ENCODE measurements around the gene ZNF280D. TPM values are rescaled to one million over a fixed set of nuclear protein-coding genes. Genes with fewer than 3 reads are reported as not detected.
"Not testable (repeated sequence)": the region's sequence is repeated elsewhere in the genome, so short reads cannot be mapped to it uniquely, and the experiment has no call there.

Gene ZNF280D, protein sequence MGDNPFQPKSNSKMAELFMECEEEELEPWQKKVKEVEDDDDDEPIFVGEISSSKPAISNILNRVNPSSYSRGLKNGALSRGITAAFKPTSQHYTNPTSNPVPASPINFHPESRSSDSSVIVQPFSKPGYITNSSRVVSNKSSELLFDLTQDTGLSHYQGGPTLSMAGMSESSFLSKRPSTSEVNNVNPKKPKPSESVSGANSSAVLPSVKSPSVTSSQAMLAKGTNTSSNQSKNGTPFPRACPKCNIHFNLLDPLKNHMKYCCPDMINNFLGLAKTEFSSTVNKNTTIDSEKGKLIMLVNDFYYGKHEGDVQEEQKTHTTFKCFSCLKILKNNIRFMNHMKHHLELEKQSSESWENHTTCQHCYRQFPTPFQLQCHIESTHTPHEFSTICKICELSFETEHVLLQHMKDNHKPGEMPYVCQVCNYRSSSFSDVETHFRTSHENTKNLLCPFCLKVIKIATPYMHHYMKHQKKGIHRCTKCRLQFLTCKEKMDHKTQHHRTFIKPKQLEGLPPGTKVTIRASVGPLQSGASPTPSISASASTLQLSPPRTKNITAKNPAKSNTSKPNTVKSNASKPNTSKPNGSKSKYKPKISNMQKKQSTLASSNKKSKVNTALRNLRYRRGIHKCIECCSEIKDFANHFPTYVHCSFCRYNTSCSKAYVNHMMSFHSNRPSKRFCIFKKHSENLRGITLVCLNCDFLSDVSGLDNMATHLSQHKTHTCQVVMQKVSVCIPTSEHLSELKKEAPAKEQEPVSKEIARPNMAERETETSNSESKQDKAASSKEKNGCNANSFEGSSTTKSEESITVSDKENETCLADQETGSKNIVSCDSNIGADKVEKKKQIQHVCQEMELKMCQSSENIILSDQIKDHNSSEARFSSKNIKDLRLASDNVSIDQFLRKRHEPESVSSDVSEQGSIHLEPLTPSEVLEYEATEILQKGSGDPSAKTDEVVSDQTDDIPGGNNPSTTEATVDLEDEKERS
- polyA plus RNA-seq = 10 to 100 TPM in 1 of 3 donors, 1 to 10 TPM in 2; 7.9 to 10.6 (median 8.1) TPM

DNA sequence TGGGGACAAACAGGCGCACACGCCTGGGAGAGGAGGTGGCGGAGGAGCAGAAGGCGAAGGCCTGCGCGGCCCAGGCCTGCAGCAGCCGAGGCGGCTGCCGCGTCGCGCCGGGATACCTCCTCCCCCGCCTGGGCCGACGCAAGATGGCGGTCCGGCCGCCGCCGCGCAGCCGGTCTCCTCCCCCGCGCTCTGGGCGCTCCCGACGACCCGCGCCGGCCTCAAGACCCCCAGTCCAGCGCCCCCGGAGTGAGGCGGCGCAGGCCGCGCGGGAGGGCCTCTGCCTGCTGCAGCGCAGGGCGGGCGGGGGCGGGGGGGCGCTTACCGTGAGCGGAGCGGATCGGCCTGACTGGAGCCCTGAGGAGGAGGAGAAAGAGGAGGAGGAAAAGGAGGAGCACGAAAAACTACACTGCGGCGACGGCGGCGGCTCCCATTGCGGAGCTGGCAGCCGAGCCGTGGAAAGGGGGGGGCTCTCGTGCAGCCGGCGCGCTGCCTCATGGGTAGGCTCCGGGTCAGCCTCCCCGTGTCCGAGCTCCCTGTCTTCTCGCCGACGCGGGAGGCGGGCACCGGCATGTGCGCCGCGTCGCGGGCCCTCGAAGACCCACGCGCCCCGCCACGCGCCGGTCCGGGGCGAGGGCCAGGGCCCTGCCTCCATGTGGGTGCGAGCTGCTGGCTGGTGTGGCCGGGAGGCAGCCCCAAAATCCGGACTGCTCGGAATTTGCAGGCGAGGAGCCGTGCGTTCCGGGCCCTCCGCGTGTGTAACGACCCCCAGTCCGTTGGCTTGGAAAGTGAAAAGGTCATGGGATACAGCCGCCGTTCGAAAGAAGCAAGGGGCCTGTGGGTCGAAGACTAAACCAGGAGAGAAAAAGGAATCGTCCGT, at the start of gene ZNF280D:
ZNF280D (minus strand) TSS at position 374 of the 877 bp plus-strand sequence. CDS start 26,400 bp downstream, outside the sequence.
- H3K4me1 Mint-ChIP-seq = peaks cover 33 to 41% of the 10 kb centered on the region in 2 donors
- peaks cover 0 to under 1% (median 0%) of the 10 kb centered on the region in 3 donors for H3K36me3 Mint-ChIP-seq
- H3K9me3 Mint-ChIP-seq = no peaks in the 10 kb centered on the region
- H3K4me3 Mint-ChIP-seq = peak within 1 kb of the TSS; percentile 92 to 95 (median 95)
- peak within 1 kb of the TSS; percentile 86 to 96 (median 94) for H3K27ac Mint-ChIP-seq
- H3K27me3 Mint-ChIP-seq (ENCODE audit: low read depth in 3 of 3) = peaks cover 0 to 4% (median 2%) of the 10 kb centered on the region in 3 donors
- DNase-seq = peak; percentile 80 to 82 (median 81)

DNA sequence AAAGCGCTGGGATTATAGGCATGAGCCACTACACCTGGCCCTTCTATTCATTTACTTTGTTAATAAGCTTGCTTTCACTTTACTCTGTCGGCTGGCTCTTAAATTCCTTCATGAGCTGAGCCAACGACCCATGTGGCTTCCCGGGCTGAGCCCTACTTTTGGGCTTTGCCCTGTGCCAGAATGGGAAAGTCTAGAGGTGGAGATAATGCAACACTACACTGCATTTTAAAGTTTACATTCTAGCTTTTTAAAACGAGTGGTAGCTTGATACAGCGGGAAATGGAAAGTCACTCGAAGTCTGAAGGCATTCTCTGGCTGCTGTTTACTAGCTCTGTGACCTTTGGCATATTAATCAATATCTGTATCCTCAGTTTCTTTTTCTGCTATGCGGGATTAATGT, 49.0 kb upstream of the ZNF280D start:
- peaks cover 0 to 4% (median 0%) of the 10 kb centered on the region in 3 donors for H3K36me3 Mint-ChIP-seq
- peaks cover 0 to 10% (median 2%) of the 10 kb centered on the region in 3 donors for H3K27me3 Mint-ChIP-seq (ENCODE audit: low read depth in 3 of 3)
- no peak for DNase-seq
- peaks cover 0 to 1% (median 0%) of the 10 kb centered on the region in 6 donors for H3K9me3 Mint-ChIP-seq
- no peak overlapping the region for H3K27ac Mint-ChIP-seq
- H3K4me3 Mint-ChIP-seq = no peak overlapping the region
- H3K4me1 Mint-ChIP-seq = peaks cover 14 to 18% of the 10 kb centered on the region in 2 donors

DNA sequence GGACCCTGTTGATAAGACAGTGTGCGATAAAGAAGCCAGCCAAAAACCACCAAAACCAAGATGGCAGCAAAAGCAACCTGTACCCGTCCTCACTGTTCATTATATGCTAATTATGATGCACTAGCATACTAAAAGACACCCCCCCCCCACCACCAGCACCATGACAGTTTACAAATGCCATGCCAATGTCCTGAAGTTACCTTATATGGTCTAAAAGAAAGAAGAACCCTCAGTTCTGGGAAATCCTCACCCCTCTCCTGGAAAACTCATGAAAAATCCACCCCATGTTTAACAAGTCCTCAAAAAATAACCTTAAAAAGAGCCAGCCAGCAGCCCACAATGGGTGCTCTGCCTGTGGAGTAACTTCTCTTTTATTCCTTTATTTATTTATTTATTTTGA, 48.4 kb upstream of the ZNF280D start:
- Mint-ChIP-seq H3K4me3 (no peak overlapping the region), H3K9me3 (peaks cover 0 to 3% (median 0%) of the 10 kb centered on the region in 6 donors), H3K27me3 (ENCODE audit: low read depth in 3 of 3) (peaks cover 0 to 10% (median 2%) of the 10 kb centered on the region in 3 donors), H3K36me3 (peaks cover 0 to 4% (median 0%) of the 10 kb centered on the region in 3 donors), H3K4me1 (peaks cover 14 to 18% of the 10 kb centered on the region in 2 donors), H3K27ac (no peak overlapping the region)
- DNase-seq = no peak

DNA sequence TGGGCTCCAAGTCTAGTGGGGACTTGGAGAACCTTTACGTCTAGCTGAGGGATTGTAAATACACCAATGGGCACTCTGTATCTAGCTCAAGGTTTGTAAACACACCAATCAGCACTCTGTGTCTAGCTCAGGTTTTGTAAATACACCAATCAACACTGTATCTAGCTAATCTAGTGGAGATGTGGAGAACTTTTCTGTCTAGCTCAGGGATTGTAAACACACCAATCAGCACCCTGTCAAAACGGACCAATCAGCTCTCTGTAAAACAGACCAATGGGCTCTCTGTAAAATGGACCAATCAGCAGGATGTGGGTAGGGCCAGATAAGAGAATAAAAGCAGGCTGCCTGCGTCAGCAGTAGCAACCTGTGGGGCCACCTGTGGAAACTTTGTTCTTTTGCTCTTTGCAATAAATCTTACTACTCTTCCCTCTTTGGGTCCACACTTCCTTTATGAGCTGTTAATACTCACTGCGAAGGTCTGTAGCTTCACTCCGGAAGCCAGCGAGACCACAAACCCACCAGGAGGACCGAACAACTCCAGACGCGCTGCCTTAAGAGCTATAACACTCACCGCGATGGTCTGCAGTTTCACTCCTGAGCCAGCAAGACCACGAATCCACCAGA, 46.9 kb upstream of the ZNF280D start:
- Mint-ChIP-seq H3K27ac (peak overlapping the region in 5 of 6 donors; percentile 2 to 81 (median 61)), H3K27me3 (ENCODE audit: low read depth in 3 of 3) (peaks cover 0 to 10% (median 2%) of the 10 kb centered on the region in 3 donors), H3K4me1 (peaks cover 14 to 18% of the 10 kb centered on the region in 2 donors), H3K4me3 (peak overlapping the region; percentile 52 to 83 (median 62))
- H3K9me3 Mint-ChIP-seq, H3K36me3 Mint-ChIP-seq: not testable (repeated sequence)
- peak; percentile 28 to 44 (median 30) for DNase-seq

DNA sequence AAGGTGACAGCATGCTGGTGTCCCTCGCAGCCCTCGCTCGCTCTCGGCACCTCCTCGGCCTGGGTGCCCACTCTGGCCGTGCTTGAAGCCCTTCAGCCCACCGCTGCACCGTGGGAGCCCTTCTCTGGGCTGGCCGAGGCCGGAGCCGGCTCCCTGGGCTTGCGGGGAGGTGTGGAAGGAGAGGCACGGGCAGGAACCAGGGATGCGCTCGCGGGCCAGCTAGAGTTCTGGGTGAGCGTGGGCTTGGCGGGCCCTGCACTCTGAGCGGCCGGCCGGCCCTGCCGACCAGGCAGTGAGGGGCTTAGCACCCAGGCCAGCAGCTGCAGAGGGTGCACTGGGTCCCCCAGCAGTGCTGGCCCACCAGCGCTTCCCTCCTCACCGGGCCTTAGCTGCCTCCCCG, 46.1 kb upstream of the ZNF280D start:
- not testable (repeated sequence) for H3K27ac Mint-ChIP-seq, H3K36me3 Mint-ChIP-seq, H3K9me3 Mint-ChIP-seq, H3K4me3 Mint-ChIP-seq, DNase-seq
- Mint-ChIP-seq H3K4me1 (peaks cover 14 to 18% of the 10 kb centered on the region in 2 donors), H3K27me3 (ENCODE audit: low read depth in 3 of 3) (peaks cover 0 to 13% (median 2%) of the 10 kb centered on the region in 3 donors)

DNA sequence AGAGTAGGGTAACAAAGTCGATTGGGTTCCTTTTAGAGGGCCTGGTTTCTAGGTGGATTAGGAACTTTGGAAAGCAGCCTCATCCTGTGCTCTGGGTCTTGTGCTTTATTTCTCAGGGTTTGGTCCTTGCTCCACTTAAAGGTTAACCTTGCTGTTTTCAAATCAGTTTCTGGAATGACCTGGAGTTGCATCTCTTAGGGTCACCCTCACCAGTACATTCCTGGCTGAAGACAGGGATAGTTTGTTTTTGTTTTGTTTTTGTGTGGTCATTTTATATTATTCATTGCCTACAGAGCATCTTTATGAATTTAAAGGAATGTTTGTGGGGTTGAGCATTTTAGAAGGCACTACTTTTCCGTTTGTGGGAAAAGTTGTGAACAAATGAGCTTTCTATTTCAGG, 45.5 kb upstream of the ZNF280D start:
- DNase-seq = no peak
- peak overlapping the region in 1 of 5 donors; percentile 14 for H3K4me3 Mint-ChIP-seq
- peaks cover 0 to 4% (median 0%) of the 10 kb centered on the region in 3 donors for H3K36me3 Mint-ChIP-seq
- H3K4me1 Mint-ChIP-seq = peaks cover 14 to 18% of the 10 kb centered on the region in 2 donors
- peaks cover 0 to 13% (median 2%) of the 10 kb centered on the region in 3 donors for H3K27me3 Mint-ChIP-seq (ENCODE audit: low read depth in 3 of 3)
- peaks cover 0 to 2% (median 0%) of the 10 kb centered on the region in 6 donors for H3K9me3 Mint-ChIP-seq
- H3K27ac Mint-ChIP-seq = no peak overlapping the region

DNA sequence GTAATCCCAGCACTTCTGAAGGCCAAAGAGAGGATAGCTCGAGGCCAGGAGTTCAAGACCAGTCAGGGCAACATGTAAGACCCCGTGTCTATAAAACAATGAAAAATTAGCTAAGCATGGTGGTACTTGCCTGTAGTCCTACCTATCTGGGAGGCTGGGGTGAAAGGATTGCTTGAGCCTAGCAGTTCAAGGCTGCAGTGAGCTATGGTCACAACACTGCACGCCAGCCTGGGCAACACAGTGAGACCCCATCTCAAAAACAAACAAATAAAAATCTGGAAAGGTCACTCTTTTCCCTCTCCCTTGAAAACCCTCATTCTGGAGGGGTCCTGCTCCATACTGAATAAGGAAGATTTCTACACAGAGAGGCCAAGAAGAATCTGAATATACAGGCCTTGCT, 43.5 kb upstream of the ZNF280D start:
- no peak overlapping the region for H3K4me3 Mint-ChIP-seq
- H3K27me3 Mint-ChIP-seq (ENCODE audit: low read depth in 3 of 3) = peaks cover 0 to 13% (median 2%) of the 10 kb centered on the region in 3 donors
- peaks cover 0 to 4% (median 0%) of the 10 kb centered on the region in 3 donors for H3K36me3 Mint-ChIP-seq
- no peak for DNase-seq
- H3K27ac Mint-ChIP-seq = no peak overlapping the region
- H3K4me1 Mint-ChIP-seq = peaks cover 14 to 18% of the 10 kb centered on the region in 2 donors
- H3K9me3 Mint-ChIP-seq = peaks cover 0 to 2% (median 0%) of the 10 kb centered on the region in 6 donors

DNA sequence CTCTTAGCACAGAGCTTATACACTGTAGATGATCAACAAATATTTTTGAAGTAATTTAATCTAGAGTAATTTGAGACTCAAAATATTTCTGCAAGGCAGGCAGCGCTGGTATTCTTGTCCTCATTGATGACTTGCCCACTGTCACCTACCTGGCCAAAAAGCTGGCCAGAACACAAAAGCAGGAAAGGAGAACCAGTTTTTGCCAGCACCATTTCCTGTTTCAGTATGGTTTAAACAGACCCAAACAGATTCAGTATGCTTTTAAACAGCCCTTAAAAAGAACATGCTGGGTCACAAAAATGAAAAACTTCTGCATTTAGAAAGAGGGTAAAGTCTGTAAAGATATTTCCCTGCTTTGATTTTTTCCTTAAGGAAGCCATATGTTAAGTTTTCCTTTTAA, 42.3 kb upstream of the ZNF280D start:
- Mint-ChIP-seq H3K4me1 (peaks cover 8 to 13% of the 10 kb centered on the region in 2 donors), H3K9me3 (peaks cover 0 to 2% (median 0%) of the 10 kb centered on the region in 6 donors), H3K4me3 (no peak overlapping the region), H3K27me3 (ENCODE audit: low read depth in 3 of 3) (peaks cover 0 to 13% (median 2%) of the 10 kb centered on the region in 3 donors), H3K36me3 (peaks cover 0 to 4% (median 0%) of the 10 kb centered on the region in 3 donors), H3K27ac (no peak overlapping the region)
- DNase-seq = no peak

DNA sequence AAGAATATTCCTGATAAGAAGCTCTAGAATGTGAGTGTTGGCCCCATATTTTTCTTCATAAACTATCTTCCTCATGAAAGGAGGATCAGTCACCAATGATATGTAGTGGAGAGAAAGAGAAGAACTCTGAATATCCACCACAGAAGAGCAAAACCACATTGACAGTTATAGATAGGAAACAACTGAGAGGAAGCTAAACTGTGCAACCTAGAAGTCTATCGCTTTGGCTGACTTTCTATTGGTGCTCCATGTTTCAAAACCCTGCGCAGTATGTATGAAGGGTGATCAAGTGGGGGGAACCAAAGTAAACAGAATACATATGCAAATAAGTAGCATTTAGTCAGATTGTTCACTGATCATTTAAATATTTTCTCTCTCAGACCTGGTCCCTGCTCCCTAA, 41.0 kb upstream of the ZNF280D start:
- Mint-ChIP-seq H3K4me3 (no peak overlapping the region), H3K9me3 (peaks cover 0 to 2% (median 0%) of the 10 kb centered on the region in 6 donors), H3K27me3 (ENCODE audit: low read depth in 3 of 3) (peaks cover 0 to 10% (median 2%) of the 10 kb centered on the region in 3 donors), H3K4me1 (peaks cover 0 to 5% of the 10 kb centered on the region in 2 donors), H3K27ac (no peak overlapping the region), H3K36me3 (peaks cover 0 to 4% (median 0%) of the 10 kb centered on the region in 3 donors)
- no peak for DNase-seq

DNA sequence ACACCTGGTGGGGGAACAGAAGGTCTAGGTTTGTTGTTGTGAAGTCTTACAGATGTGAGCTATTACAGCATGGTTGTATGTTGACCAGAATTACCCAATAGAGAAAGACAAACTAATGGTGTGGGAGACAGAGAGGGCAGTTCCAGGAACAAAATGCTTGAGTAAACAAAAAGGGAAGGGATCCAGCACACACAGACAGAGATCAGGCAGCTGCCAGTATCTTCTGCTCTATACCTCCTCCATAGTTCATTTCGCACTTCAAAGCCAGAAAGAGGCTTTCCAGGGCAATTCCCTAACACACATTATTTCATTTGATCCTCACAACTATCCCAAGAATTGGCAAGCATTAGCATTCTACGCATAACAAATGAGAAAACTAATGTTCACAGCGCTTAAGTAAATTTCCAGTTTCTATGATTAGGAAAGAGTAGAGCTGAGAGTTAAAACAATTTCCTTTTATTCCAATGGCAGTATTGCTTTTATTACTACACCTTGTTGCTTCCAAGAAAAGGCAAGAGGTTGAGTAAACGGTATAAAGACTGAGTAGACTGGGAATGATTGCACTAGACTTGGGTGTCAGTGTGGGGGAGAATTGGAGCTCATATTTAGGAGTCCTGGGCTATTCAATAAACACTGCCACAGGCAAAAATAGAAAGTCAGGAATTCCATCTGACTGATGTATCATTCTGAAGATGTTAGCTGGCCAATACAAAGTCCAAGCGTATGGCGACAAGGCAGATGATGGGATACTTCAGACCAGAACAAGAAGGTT, 39.7 kb upstream of the ZNF280D start:
- Mint-ChIP-seq H3K36me3 (peaks cover 0 to 4% (median 0%) of the 10 kb centered on the region in 3 donors), H3K9me3 (peaks cover 0 to 2% (median 0%) of the 10 kb centered on the region in 6 donors), H3K4me1 (no peaks in the 10 kb centered on the region), H3K4me3 (no peak overlapping the region), H3K27me3 (ENCODE audit: low read depth in 3 of 3) (peaks cover 0 to 10% (median 2%) of the 10 kb centered on the region in 3 donors), H3K27ac (no peak overlapping the region)
- no peak for DNase-seq

DNA sequence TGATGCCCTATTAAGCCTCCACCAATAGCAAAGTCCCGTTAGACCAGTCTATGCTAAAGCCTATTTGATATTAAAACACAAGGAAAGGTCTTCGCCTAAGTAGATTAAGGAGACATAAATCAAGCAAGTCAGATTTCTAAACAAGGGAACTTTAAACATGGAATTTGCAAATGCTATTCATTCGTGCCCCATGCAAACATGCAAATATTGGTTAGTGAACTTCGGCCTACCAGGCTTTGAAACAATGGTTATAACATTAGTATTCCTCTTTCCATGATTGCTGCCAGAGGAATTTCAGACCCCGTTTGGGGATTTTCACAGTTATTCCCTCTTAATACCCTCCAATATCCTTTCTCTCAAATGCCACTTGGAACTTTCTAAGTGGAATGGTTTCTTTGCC, 36.9 kb upstream of the ZNF280D start:
- H3K4me3 Mint-ChIP-seq = no peak overlapping the region
- H3K4me1 Mint-ChIP-seq = peaks cover 3 to 7% of the 10 kb centered on the region in 2 donors

DNA sequence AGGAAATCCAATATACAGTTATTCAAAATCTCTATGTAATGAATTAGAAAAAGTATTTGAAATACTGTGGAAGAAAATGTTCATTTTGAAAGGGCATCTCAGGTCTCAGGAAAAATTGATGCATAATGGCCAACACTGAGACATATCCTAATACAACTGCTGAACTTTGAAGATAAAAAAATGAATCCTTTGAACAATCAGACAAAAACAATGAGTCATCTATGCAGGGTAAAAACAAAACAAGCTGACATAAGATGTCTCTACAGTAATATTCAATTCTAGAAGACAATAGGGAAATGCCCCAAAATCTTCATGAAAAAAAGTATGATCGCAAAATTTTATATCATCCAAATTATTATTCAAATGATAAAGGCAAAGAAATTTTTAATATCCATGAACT, 34.0 kb upstream of the ZNF280D start:
- Mint-ChIP-seq H3K4me1 (peaks cover 3 to 7% of the 10 kb centered on the region in 2 donors), H3K4me3 (no peak overlapping the region), H3K27me3 (ENCODE audit: low read depth in 3 of 3) (peaks cover 0 to 4% (median 2%) of the 10 kb centered on the region in 3 donors), H3K9me3 (no peaks in the 10 kb centered on the region), H3K36me3 (no peaks in the 10 kb centered on the region), H3K27ac (no peak overlapping the region)
- DNase-seq = no peak

More for the DNA sequence above, 36.9 kb upstream of the ZNF280D start:
- H3K27me3 Mint-ChIP-seq (ENCODE audit: low read depth in 3 of 3) = peaks cover 0 to 5% (median 2%) of the 10 kb centered on the region in 3 donors
- DNase-seq = no peak
- H3K36me3 Mint-ChIP-seq = no peaks in the 10 kb centered on the region
- H3K9me3 Mint-ChIP-seq = no peaks in the 10 kb centered on the region
- no peak overlapping the region for H3K27ac Mint-ChIP-seq
